ENCODE data around the gene ALX4.

Gene ALX4

GRCh38 chr11:44309478-44310205 is at the start of gene ALX4:
TSS of gene ALX4 (minus strand) at chr11:44310139. CDS start at chr11:44310062, 77 bp downstream.
- DNase-seq (ENCODE audit: low spot score): no peak

- DNase-seq (ENCODE audit: low spot score): no peak
Measured at GRCh38 chr11:44359162-44359561, 49.2 kb upstream of the ALX4 start.

GRCh38 chr11:44358713-44359112 is 48.8 kb upstream of the ALX4 start:
- DNase-seq (ENCODE audit: low spot score): no peak

GRCh38 chr11:44357711-44358110 is 47.8 kb upstream of the ALX4 start:
- DNase-seq (ENCODE audit: low spot score): no peak

GRCh38 chr11:44356351-44356750 is 46.4 kb upstream of the ALX4 start:
- DNase-seq (ENCODE audit: low spot score): no peak

- no peak for DNase-seq (ENCODE audit: low spot score)
Measured at GRCh38 chr11:44351898-44352498, 42.1 kb upstream of the ALX4 start.

GRCh38 chr11:44351006-44351660 is 41.2 kb upstream of the ALX4 start:
- DNase-seq (ENCODE audit: low spot score): no peak

- no peak for DNase-seq (ENCODE audit: low spot score)
Measured at GRCh38 chr11:44349328-44349727, 39.4 kb upstream of the ALX4 start.

GRCh38 chr11:44348721-44349120 is 38.8 kb upstream of the ALX4 start:
- DNase-seq (ENCODE audit: low spot score): no peak

GRCh38 chr11:44348114-44348513 is 38.2 kb upstream of the ALX4 start:
- DNase-seq (ENCODE audit: low spot score): no peak

- DNase-seq (ENCODE audit: low spot score): no peak
Measured at GRCh38 chr11:44347538-44347937, 37.6 kb upstream of the ALX4 start.

- no peak for DNase-seq (ENCODE audit: low spot score)
Measured at GRCh38 chr11:44346983-44347382, 37.0 kb upstream of the ALX4 start.

- no peak for DNase-seq (ENCODE audit: low spot score)
Measured at GRCh38 chr11:44345781-44346180, 35.8 kb upstream of the ALX4 start.

- no peak for DNase-seq (ENCODE audit: low spot score)
Measured at GRCh38 chr11:44344921-44345320, 35.0 kb upstream of the ALX4 start.

- DNase-seq (ENCODE audit: low spot score): no peak
Measured at GRCh38 chr11:44344423-44344820, 34.5 kb upstream of the ALX4 start.

- no peak for DNase-seq (ENCODE audit: low spot score)
Measured at GRCh38 chr11:44343778-44344422, 34.0 kb upstream of the ALX4 start.

- no peak for DNase-seq (ENCODE audit: low spot score)
Measured at GRCh38 chr11:44342616-44343015, 32.7 kb upstream of the ALX4 start.

- DNase-seq (ENCODE audit: low spot score): no peak
Measured at GRCh38 chr11:44340656-44341055, 30.7 kb upstream of the ALX4 start.

- no peak for DNase-seq (ENCODE audit: low spot score)
Measured at GRCh38 chr11:44339530-44339883, 29.6 kb upstream of the ALX4 start.

- DNase-seq (ENCODE audit: low spot score): no peak
Measured at GRCh38 chr11:44338698-44339529, 29.0 kb upstream of the ALX4 start.

- DNase-seq (ENCODE audit: low spot score): no peak
Measured at GRCh38 chr11:44338026-44338425, 28.1 kb upstream of the ALX4 start.

- DNase-seq (ENCODE audit: low spot score): no peak
Measured at GRCh38 chr11:44335919-44336318, 26.0 kb upstream of the ALX4 start.

Data from hematopoietic multipotent progenitor cell treated with erythropoietin and hydrocortisone succinate and interleukin-3 and kit ligand, for 17 days (in vitro differentiated cells).